ENCODE measurements around the gene PSMD9.
"Not testable (repeated sequence)": the region's sequence is repeated elsewhere in the genome, so short reads cannot be mapped to it uniquely, and the experiment has no call there.

Gene PSMD9

GRCh38 chr12:121873216-121873569 is 15.4 kb upstream of the PSMD9 start:
- DNase-seq (ENCODE audit: low read depth): no peak

DNA sequence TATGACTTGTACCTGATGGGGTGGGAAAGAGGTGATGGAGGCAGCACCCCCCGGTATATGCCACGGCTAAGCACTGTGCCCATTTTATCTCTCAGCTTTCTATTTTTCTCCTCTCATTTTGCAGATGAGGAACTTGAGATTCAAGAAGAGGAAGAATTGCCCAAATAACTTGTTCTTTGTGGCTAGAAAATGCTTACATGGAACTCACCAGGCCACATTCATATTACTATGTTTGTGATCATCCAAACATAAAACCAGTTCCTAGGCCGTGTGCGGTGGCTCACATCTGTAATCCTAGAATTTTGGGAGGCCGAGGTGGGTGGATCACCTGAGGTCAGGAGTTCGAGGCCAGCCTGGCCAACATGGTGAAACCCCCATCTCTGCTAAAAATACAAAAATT is 14.5 kb upstream of the PSMD9 start:
- DNase-seq (ENCODE audit: low read depth): no peak

- DNase-seq (ENCODE audit: low read depth): no peak
Observed at GRCh38 chr12:121875582-121875981, 13.0 kb upstream of the PSMD9 start.

DNA sequence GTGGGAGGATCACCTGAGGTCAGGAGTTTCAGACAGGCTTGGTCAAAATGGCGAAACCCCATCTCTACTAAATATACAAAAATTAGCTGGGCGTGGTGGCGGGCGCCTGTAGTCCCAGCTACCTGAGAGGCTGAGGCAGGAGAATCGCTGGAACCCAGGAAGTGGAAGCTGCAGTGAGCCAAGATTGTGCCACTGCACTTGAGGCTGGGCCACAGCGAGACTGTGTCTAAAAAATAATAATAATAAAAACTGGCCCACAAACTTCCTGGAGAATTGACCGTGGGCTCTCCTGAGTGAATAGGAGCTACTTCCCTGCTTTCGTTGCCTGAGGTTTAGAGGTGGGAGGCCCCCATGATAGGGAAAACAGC is 12.5 kb upstream of the PSMD9 start:
- not testable (repeated sequence) for DNase-seq (ENCODE audit: low read depth)

GRCh38 chr12:121883315-121883660 is 5.3 kb upstream of the PSMD9 start:
- DNase-seq (ENCODE audit: low read depth): no peak

GRCh38 chr12:121885129-121885528 is 3.5 kb upstream of the PSMD9 start:
- not testable (repeated sequence) for DNase-seq (ENCODE audit: low read depth)

GRCh38 chr12:121888083-121888477 is 510 bp upstream of the PSMD9 start:
- DNase-seq (ENCODE audit: low read depth): no peak

DNA sequence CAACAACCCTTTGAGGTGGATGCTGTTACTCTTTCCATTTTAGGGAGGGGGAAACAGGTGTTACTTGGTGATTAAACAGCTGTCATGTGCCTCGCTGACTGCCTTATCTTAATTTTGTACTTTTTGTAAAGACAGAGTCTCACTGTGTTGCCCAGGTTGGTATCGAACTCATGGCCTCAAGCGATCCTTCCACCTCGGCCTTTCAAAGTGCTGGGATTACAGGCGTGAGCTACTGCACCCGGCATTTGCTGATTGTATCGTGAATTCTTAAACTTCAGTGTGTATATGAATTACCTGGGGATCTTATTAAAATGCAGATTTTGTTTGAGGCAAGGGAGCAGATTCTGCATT is 659 bp downstream of the PSMD9 start:
- no peak for DNase-seq (ENCODE audit: low read depth)

DNA sequence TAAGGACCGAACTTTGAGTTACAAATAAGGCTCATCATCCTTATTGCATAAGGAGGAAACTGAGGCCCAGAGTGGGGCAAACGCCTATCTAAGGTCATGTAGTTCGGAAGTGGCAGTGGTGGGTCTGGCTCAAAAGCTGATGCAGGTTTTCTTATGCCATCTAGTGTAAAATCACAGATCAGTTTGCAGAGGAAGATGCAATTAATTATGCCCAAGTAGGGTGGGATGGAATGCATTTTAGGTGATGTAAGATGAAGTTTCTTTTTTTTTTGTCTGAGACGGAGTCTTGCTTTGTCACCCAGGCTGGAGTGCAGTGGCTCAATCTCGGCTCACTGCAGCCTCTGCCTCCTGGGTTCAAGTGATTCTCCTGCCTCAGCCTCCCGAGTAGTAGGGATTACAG is 1.1 kb downstream of the PSMD9 start:
- not testable (repeated sequence) for DNase-seq (ENCODE audit: low read depth)

GRCh38 chr12:121892673-121893561 is 4.3 kb downstream of the PSMD9 start:
- DNase-seq (ENCODE audit: low read depth): no peak

DNA sequence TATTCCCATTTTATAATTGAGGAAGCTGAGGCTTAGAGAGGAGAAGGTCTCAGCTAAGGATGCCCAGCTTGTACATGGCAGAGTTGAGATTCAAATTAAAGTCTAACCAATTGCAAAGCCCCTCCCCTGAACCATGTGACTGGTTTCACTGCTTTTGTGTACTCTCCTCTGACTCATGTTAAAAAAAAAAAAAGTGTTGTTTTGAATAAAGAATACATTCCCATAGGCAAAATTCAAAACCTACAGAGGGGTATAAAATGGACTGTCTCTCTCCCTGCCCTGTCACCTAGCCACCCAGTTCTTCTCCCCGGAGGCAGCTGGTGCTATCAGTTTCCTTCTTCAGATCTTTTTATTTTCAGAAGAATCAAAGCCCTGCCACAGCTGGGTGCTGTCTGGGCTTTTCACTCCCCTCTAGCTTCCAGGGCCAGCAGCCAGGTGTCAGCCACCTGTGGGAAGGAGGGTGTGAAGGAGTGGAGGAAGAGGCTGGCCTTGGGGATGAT is 5.4 kb downstream of the PSMD9 start:
- no peak for DNase-seq (ENCODE audit: low read depth)

- no peak for DNase-seq (ENCODE audit: low read depth)
Observed at GRCh38 chr12:121894633-121895032, 6.0 kb downstream of the PSMD9 start.

- no peak for DNase-seq (ENCODE audit: low read depth)
Observed at GRCh38 chr12:121898287-121898686, 9.7 kb downstream of the PSMD9 start.

GRCh38 chr12:121899590-121899989 is 11.0 kb downstream of the PSMD9 start:
- DNase-seq (ENCODE audit: low read depth): no peak

GRCh38 chr12:121903202-121903601 is 14.6 kb downstream of the PSMD9 start:
- no peak for DNase-seq (ENCODE audit: low read depth)

- no peak for DNase-seq (ENCODE audit: low read depth)
Observed at GRCh38 chr12:121905746-121906145, 17.2 kb downstream of the PSMD9 start.

DNA sequence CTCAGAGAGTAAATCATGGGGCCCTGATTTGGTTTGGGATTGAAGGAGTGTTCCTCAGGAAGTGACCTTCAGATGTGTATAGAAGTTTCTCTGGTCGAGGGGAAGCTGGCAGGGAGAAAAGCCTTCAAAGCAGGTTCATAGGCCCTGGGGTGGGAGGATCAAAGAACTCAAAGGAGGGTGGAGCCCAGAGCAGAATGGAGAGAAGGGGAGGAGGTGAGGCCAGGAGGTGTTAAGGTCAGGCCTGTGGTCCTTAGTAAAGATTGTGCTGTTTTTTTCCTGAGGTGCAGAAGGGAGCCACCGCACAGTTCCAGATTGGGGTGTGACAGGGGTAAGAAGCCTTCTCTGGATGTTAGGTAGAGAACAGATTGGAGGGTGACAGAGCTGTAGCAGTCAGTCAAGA is 20.1 kb downstream of the PSMD9 start:
- DNase-seq (ENCODE audit: low read depth): no peak

DNA sequence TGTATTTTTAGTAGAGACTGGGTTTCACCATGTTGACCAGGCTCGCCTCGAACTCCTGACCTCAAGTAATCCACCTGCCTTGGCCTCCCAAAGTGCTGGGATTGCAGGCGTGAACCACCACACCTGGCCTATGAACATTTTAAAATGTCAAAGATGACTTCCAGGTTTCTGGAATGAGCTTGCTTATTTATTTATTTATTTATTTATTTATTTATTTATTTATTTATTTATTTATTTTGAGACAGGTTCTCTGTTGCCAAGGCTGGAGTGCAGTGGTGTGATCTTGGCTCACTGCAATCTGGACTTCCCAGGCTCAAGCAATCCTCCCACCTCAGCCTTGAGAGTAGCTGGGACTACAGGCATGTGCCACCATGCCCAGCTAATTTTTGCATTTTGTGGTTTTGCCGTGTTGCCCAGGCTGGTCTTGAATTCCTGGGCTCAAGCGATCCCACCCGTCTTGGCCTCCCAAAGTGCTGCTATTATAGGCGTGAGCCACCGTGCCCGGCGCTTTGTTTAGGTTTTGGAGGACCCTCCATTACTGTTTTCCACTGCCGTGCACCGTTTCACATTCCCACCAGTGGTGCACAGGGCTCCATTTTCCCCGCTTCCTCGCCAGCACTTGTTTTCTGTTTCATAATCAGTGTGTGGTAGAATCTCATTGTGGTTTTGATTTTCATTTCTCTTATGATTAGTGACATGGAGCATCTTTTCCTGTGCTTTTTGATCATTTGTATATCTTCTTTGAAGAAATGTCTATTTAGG is 23.4 kb downstream of the PSMD9 start:
- no peak for DNase-seq (ENCODE audit: low read depth)

- DNase-seq (ENCODE audit: low read depth): no peak
Observed at GRCh38 chr12:121915841-121916321, 27.3 kb downstream of the PSMD9 start.

- no peak for DNase-seq (ENCODE audit: low read depth)
Observed at GRCh38 chr12:121916719-121917118, 28.1 kb downstream of the PSMD9 start.

GRCh38 chr12:121917950-121918678 is 29.5 kb downstream of the PSMD9 start, which contains the start of gene CFAP251:
TSS of gene CFAP251 (plus strand) at chr12:121918592. CDS start at chr12:121921306, 2,714 bp downstream.
- peak; percentile 92 for DNase-seq (ENCODE audit: low read depth)

GRCh38 chr12:121918679-121919038 is 30.1 kb downstream of the PSMD9 start:
- DNase-seq (ENCODE audit: low read depth): no peak

DNA sequence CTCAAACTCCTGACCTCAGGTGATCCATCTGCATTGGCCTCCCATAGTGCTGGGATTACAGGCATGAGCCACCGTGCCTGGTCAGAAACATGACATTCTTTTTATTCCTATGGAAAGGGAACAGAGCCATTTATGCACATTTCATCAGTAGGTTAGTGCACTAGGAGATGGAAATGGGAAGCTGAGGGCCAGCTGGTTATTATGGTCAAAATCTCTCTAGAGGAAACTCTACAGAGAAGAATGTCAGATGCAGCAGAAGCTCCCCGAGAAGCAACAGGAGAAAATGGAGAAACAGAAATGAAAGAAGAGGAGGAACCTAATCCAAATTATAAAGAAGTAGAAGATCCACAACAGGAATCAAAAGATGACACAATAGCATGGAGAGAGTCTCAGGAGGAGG is 32.5 kb downstream of the PSMD9 start:
- no peak for DNase-seq (ENCODE audit: low read depth)

Measured in stimulated activated CD4-positive, alpha-beta T cell treated with anti-CD3 and anti-CD28 coated beads, Interleukin-2, amount 100 ng/mL, for 4 hours (primary cell).